Upper lobe of left lung (tissue), 6 donors: ENCODE results near the gene JSRP1. TPM values are rescaled to one million over a fixed set of nuclear protein-coding genes. Genes with fewer than 3 reads are reported as not detected.

Experiments used
- ATAC-seq, 2 donors: fragments of 200-7000 bp; cut with Tn5 transposase; one replicate each; pipeline ENCODE4 v1.9.1; 2022; ENCODE audit warnings: mild to moderate bottlenecking in 2 of 2, moderate library complexity in 2 of 2; ENCODE audit not compliant: low FRiP score in 2 of 2
- DNase-seq, 2 donors: peaks; one replicate each; pipeline ENCODE4 v3.0.0-alpha.2; 2019 to 2020
- H3K27ac ChIP-seq, 4 donors: fragments of 200-600 bp; sonication (generic); one replicate each; pipeline ENCODE4 v1.5.1; 2016 to 2019
- H3K27me3 ChIP-seq, 4 donors: fragments of 200-600 bp; sonication (generic); one replicate each; pipeline ENCODE4 v1.5.1; 2017 to 2019
- H3K36me3 ChIP-seq, 4 donors: fragments of 200-600 bp; sonication (generic); one replicate each; pipeline ENCODE4 v1.5.1; 2016 to 2019
- H3K4me1 ChIP-seq, 4 donors: fragments of 200-600 bp; sonication (generic); one replicate each; pipeline ENCODE4 v1.5.1; 2018 to 2019
- H3K4me3 ChIP-seq, 4 donors: fragments of 200-600 bp; sonication (generic); one replicate each; pipeline ENCODE4 v1.5.1; 2017 to 2019; ENCODE audit warnings: mild to moderate bottlenecking in 2 of 4, moderate library complexity in 1 of 4
- H3K9me3 ChIP-seq, 4 donors: fragments of 200-600 bp; sonication (generic); one replicate each; pipeline ENCODE4 v1.5.1; 2018 to 2019
- CTCF ChIP-seq, 6 experiments: fragments of 450-650 bp in 4 of 6; fragments of 200-600 bp in 2 of 6; sonication (generic) in 2 of 6; IDR thresholded peaks; one replicate each; pipeline ENCODE4 v1.5.1; 2016 to 2019; ENCODE audit warnings: antibody characterized with exemption in 6 of 6
- EP300 ChIP-seq, 4 donors: sonication (generic); formaldehyde crosslinking; IDR thresholded peaks; one replicate each; pipeline ENCODE4 v1.5.1; 2017; ENCODE audit warnings: antibody characterized with exemption in 4 of 4, control low read depth in 2 of 4
- POLR2A ChIP-seq, 4 donors: fragments of 450-650 bp; IDR thresholded peaks; one replicate each; pipeline ENCODE4 v1.5.1; 2016 to 2017; ENCODE audit warnings: antibody characterized with exemption in 4 of 4, mild to moderate bottlenecking in 2 of 4
- POLR2AphosphoS5 ChIP-seq, 2 donors: sonication (generic); formaldehyde crosslinking; IDR thresholded peaks; one replicate each; pipeline ENCODE4 v1.5.1; 2017; ENCODE audit warnings: antibody characterized with exemption in 2 of 2
- WGBS, 2 donors: methylation state at CpG; one replicate each; pipeline ENCODE4 v1.1.5; 2017 to 2018; 5-methylcytosine and 5-hydroxymethylcytosine counted together
- total RNA-seq, 6 donors: library from RNA; depleted of rRNA in 4 of 6; stranded (reverse); fragments of >200 nt in 4 of 6; gene quantifications; one replicate each; pipeline versions ENCODE4 v1.1.0 to v1.2.1, GENCODE V29; 2016 to 2021
- donor health status: DM: no; HTN: no; CAD: no; lungs with moderate emphysema.
- donor health status: DM: no; HTN: yes; CAD: no; lungs with severe emphysema.

JSRP1 gene
- total RNA-seq, 6 donors from 2014 or later: 1.2 to 3.7 (median 1.7) TPM; not detected in 3

GRCh38 chr19:2280633-2281264, 24.5 kb upstream of the JSRP1 start:
- no peaks in the 10 kb centered on the region for H3K27me3 ChIP-seq
- DNase-seq (no peak), ATAC-seq (no peak)
- WGBS, 2 donors: 83 to 88% methylated on average over 8 to 26 of the region's 26 CpGs
- peaks cover 12 to 30% (median 21%) of the 10 kb centered on the region in 4 donors for H3K4me1 ChIP-seq
- peak overlapping the region in 1 of 4 donors; percentile 28 for H3K4me3 ChIP-seq
- H3K36me3 ChIP-seq: peaks cover 0 to 13% (median 8%) of the 10 kb centered on the region in 4 donors
- no peaks in the 10 kb centered on the region for H3K9me3 ChIP-seq
- no peak for TF ChIP-seq EP300 (IDR thresholded peaks at IDR 0.05)
- TF ChIP-seq CTCF (IDR thresholded peaks at IDR 0.05): no peak
- no peak for TF ChIP-seq POLR2A (IDR thresholded peaks at IDR 0.05)
- TF ChIP-seq POLR2AphosphoS5 (IDR thresholded peaks at IDR 0.05): no peak
- H3K27ac ChIP-seq: peak overlapping the region in 2 of 4 donors; percentile 1 to 52

DNA sequence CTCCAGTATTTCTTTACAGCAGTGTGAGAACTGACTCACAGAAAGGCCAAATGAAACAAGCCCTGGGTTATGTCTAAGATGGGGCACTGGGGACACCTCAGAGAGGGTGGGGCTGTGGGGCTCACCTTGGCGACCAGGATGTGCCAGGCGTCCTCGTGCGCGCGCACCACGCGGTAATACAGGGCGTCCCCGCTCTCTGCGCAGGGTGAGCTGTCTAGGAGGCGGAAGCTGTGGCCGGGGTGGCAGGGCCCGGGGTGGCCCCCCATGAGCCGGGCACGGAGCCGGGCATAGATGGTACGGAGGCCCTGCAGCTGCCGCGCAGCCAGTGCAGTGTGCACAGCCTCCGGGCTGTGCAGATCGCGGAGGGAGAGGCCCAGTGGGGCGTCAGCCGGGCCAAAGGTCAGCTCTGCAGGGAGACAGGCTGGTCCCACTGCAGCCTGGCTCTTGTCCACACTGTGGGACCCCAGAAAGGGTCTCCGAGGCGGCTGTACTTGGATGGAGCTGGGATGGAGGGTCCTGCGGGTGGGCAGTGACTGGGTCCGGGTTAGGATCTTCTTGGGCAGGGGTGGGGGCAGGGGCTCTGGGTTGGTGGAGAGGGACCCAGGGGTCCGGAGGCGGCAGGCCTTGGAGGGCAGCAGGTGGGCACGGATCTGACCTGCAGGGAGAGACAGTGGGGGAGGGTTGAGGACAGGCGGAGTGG, 22.4 kb upstream of the JSRP1 start:
- Histone ChIP-seq H3K9me3 (no peaks in the 10 kb centered on the region), H3K36me3 (peaks cover 0 to 15% (median 8%) of the 10 kb centered on the region in 4 donors), H3K27me3 (no peaks in the 10 kb centered on the region), H3K27ac (no peak overlapping the region), H3K4me3 (no peak overlapping the region), H3K4me1 (peaks cover 29 to 51% (median 38%) of the 10 kb centered on the region in 4 donors)
- DNase-seq: peak in 1 of 2 donors; percentile 80
- no peak for ATAC-seq
- no peak for TF ChIP-seq POLR2AphosphoS5 (IDR thresholded peaks at IDR 0.05)
- TF ChIP-seq CTCF (IDR thresholded peaks at IDR 0.05): no peak
- no peak for TF ChIP-seq EP300 (IDR thresholded peaks at IDR 0.05)
- no peak for TF ChIP-seq POLR2A (IDR thresholded peaks at IDR 0.05)
- 87 to 94% methylated on average over 17 to 33 of the region's 33 CpGs for whole genome bisulfite sequencing, 2 donors

DNA sequence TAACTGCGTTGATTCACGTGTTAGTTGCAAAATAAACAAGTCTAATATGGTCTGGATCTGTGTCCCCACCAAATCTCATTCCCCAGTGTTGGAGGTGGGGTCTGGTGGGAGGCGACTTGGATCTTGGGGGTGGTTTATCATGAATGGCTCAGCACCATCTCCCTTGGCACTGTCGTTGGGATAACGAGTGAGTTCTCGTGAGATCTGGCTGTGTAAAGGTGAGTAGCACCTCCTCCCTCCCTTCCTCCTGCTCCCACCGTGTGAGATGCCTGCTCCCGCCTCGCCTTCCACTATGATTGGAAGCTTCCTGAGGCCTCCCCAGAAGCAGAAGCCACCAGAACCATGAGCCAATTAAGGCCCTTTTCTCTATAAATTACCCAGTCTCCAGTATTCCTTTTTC, 20.9 kb upstream of the JSRP1 start:
- ATAC-seq: no peak
- no peak overlapping the region for H3K27ac ChIP-seq
- peaks cover 41 to 55% (median 44%) of the 10 kb centered on the region in 4 donors for H3K4me1 ChIP-seq
- no peaks in the 10 kb centered on the region for H3K27me3 ChIP-seq
- TF ChIP-seq POLR2AphosphoS5 (IDR thresholded peaks at IDR 0.05): no peak
- TF ChIP-seq EP300 (IDR thresholded peaks at IDR 0.05): no peak
- no peak for TF ChIP-seq CTCF (IDR thresholded peaks at IDR 0.05)
- TF ChIP-seq POLR2A (IDR thresholded peaks at IDR 0.05): no peak
- no peak for DNase-seq
- WGBS, 2 donors: 75 to 76% methylated on average over 9 of the region's 9 CpGs
- H3K9me3 ChIP-seq: no peaks in the 10 kb centered on the region
- no peak overlapping the region for H3K4me3 ChIP-seq
- H3K36me3 ChIP-seq: peaks cover 9 to 29% (median 19%) of the 10 kb centered on the region in 4 donors

GRCh38 chr19:2276429-2276986, 20.3 kb upstream of the JSRP1 start:
- WGBS, 2 donors: 93 to 96% methylated on average over 23 to 24 of the region's 28 CpGs
- Histone ChIP-seq H3K4me3 (no peak overlapping the region), H3K4me1 (peaks cover 41 to 55% (median 46%) of the 10 kb centered on the region in 4 donors), H3K27me3 (no peaks in the 10 kb centered on the region), H3K36me3 (peaks cover 9 to 35% (median 25%) of the 10 kb centered on the region in 4 donors), H3K27ac (no peak overlapping the region), H3K9me3 (no peaks in the 10 kb centered on the region)
- TF ChIP-seq POLR2AphosphoS5 (IDR thresholded peaks at IDR 0.05): no peak
- TF ChIP-seq CTCF (IDR thresholded peaks at IDR 0.05): no peak
- no peak for TF ChIP-seq POLR2A (IDR thresholded peaks at IDR 0.05)
- no peak for TF ChIP-seq EP300 (IDR thresholded peaks at IDR 0.05)
- DNase-seq: no peak
- ATAC-seq: no peak
